ENCODE results near the gene UBL5.

Gene UBL5

DNA sequence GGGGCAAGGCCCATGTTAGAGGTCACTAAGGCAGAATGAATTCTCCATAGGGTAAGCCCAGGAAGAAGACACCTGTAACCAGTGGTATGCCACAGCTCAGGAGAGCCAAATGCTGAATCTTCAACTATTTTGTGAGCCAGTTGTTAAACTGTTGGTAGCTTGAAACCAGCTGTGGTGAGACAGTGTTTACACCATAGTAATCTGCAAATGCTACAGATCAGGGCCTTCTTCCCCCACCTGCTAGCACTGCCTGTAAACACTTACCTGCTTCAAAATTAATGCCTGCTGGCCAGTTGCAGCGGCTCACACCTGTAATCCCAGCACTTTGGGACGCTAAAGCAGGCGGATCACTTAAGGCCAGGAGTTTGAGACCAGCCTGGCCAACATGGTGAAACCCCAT, 20.9 kb upstream of the UBL5 start:
- no peak for TF ChIP-seq CTCF (IDR thresholded peaks at IDR 0.05; ENCODE audit: low read length)
- no peak for TF ChIP-seq EZH2 (IDR thresholded peaks at IDR 0.05; ENCODE audit: borderline replicate concordance, low read length)
- no peak overlapping the region for H3K4me2 ChIP-seq (ENCODE audit: low read length)
- H3K9ac ChIP-seq (ENCODE audit: low read length) = no peak overlapping the region
- no peak overlapping the region for H3K4me3 ChIP-seq (ENCODE audit: low read depth, low read length, poor library complexity, severe bottlenecking)
- H3K4me1 ChIP-seq (ENCODE audit: insufficient read depth, low read length, severe bottlenecking) = peaks cover 5% of the 10 kb centered on the region
- no peaks in the 10 kb centered on the region; the same call in 1 of the 2 replicates for H3F3A ChIP-seq (ENCODE audit: insufficient read depth, low read length)
- no peaks in the 10 kb centered on the region for H3K9me2 ChIP-seq (ENCODE audit: low read depth, low read length)
- H3K36me3 ChIP-seq (ENCODE audit: insufficient read depth, low read length) = peaks cover 59% of the 10 kb centered on the region
- H3K9me3 ChIP-seq (ENCODE audit: low read length) = no peaks in the 10 kb centered on the region
- H2AFZ ChIP-seq (ENCODE audit: low read length) = no peak overlapping the region
- no peaks in the 10 kb centered on the region for H3K79me2 ChIP-seq (ENCODE audit: insufficient read depth, low read length)
- no peak overlapping the region for H3K27ac ChIP-seq (ENCODE audit: low read depth, low read length, poor library complexity, severe bottlenecking)
- no peaks in the 10 kb centered on the region for H4K20me1 ChIP-seq (ENCODE audit: insufficient read depth, low read length)
- H3K27me3 ChIP-seq (ENCODE audit: insufficient read depth, low read length) = no peaks in the 10 kb centered on the region

- TF ChIP-seq EZH2 (IDR thresholded peaks at IDR 0.05; ENCODE audit: borderline replicate concordance, low read length) = no peak
- no peak for TF ChIP-seq CTCF (IDR thresholded peaks at IDR 0.05; ENCODE audit: low read length)
- Histone ChIP-seq H3K27ac (ENCODE audit: low read depth, low read length, poor library complexity, severe bottlenecking) (peak overlapping the region; percentile 73), H3K79me2 (ENCODE audit: insufficient read depth, low read length) (no peaks in the 10 kb centered on the region), H3K4me1 (ENCODE audit: insufficient read depth, low read length, severe bottlenecking) (peaks cover 5% of the 10 kb centered on the region), H4K20me1 (ENCODE audit: insufficient read depth, low read length) (no peaks in the 10 kb centered on the region), H3K9me2 (ENCODE audit: low read depth, low read length) (no peaks in the 10 kb centered on the region), H3K27me3 (ENCODE audit: insufficient read depth, low read length) (no peaks in the 10 kb centered on the region), H3K4me2 (ENCODE audit: low read length) (no peak overlapping the region), H3F3A (ENCODE audit: insufficient read depth, low read length) (no peaks in the 10 kb centered on the region; the same call in 1 of the 2 replicates), H3K9ac (ENCODE audit: low read length) (peak overlapping the region; percentile 10; the same call in 1 of the 2 replicates), H2AFZ (ENCODE audit: low read length) (no peak overlapping the region), H3K4me3 (ENCODE audit: low read depth, low read length, poor library complexity, severe bottlenecking) (no peak overlapping the region), H3K36me3 (ENCODE audit: insufficient read depth, low read length) (peaks cover 67% of the 10 kb centered on the region), H3K9me3 (ENCODE audit: low read length) (no peaks in the 10 kb centered on the region)
Observed at GRCh38 chr19:9808855-9809824, 18.6 kb upstream of the UBL5 start.

GRCh38 chr19:9811139-9811538, 16.6 kb upstream of the UBL5 start:
- H3F3A ChIP-seq (ENCODE audit: insufficient read depth, low read length) = no peaks in the 10 kb centered on the region
- H2AFZ ChIP-seq (ENCODE audit: low read length) = no peak overlapping the region
- H3K4me2 ChIP-seq (ENCODE audit: low read length) = no peak overlapping the region
- no peaks in the 10 kb centered on the region for H3K9me2 ChIP-seq (ENCODE audit: low read depth, low read length)
- H3K27me3 ChIP-seq (ENCODE audit: insufficient read depth, low read length) = no peaks in the 10 kb centered on the region
- H3K9me3 ChIP-seq (ENCODE audit: low read length) = peaks cover 4% of the 10 kb centered on the region; the same call in 1 of the 2 replicates
- no peak overlapping the region for H3K9ac ChIP-seq (ENCODE audit: low read length)
- H3K36me3 ChIP-seq (ENCODE audit: insufficient read depth, low read length) = peaks cover 77% of the 10 kb centered on the region
- no peaks in the 10 kb centered on the region for H4K20me1 ChIP-seq (ENCODE audit: insufficient read depth, low read length)
- H3K79me2 ChIP-seq (ENCODE audit: insufficient read depth, low read length) = 0 out of 2 replicates have a peak, but pooled peaks cover 3% of the 10 kb centered on the region
- H3K4me1 ChIP-seq (ENCODE audit: insufficient read depth, low read length, severe bottlenecking) = peaks cover 5% of the 10 kb centered on the region
- H3K4me3 ChIP-seq (ENCODE audit: low read depth, low read length, poor library complexity, severe bottlenecking) = no peak overlapping the region
- TF ChIP-seq CTCF (IDR thresholded peaks at IDR 0.05; ENCODE audit: low read length) (no peak), EZH2 (IDR thresholded peaks at IDR 0.05; ENCODE audit: borderline replicate concordance, low read length) (no peak)
- no peak overlapping the region for H3K27ac ChIP-seq (ENCODE audit: low read depth, low read length, poor library complexity, severe bottlenecking)
